ENCODE data around the gene HSPG2.
"Not testable (repeated sequence)": the region's sequence is repeated elsewhere in the genome, so short reads cannot be mapped to it uniquely, and the experiment has no call there.

Gene HSPG2

GRCh38 chr1:21793104-21793503 is 144.0 kb downstream of the HSPG2 start:
- H3K4me3 ChIP-seq (ENCODE audit: low read depth, low read length, poor library complexity, severe bottlenecking) = no peak overlapping the region
- no peaks in the 10 kb centered on the region for H3K79me2 ChIP-seq (ENCODE audit: insufficient read depth, low read length)
- H3K9ac ChIP-seq (ENCODE audit: low read length) = no peak overlapping the region
- no peaks in the 10 kb centered on the region for H4K20me1 ChIP-seq (ENCODE audit: insufficient read depth, low read length)
- H3K27me3 ChIP-seq (ENCODE audit: insufficient read depth, low read length) = no peaks in the 10 kb centered on the region; the same call in 1 of the 2 replicates
- H3K36me3 ChIP-seq (ENCODE audit: insufficient read depth, low read length) = no peaks in the 10 kb centered on the region
- peaks cover 7% of the 10 kb centered on the region for H3K9me3 ChIP-seq (ENCODE audit: low read length)
- no peak overlapping the region for H3K4me2 ChIP-seq (ENCODE audit: low read length)
- H2AFZ ChIP-seq (ENCODE audit: low read length) = no peak overlapping the region
- no peaks in the 10 kb centered on the region for H3K4me1 ChIP-seq (ENCODE audit: insufficient read depth, low read length, severe bottlenecking)
- TF ChIP-seq CTCF (IDR thresholded peaks at IDR 0.05; ENCODE audit: low read length) (no peak), EZH2 (IDR thresholded peaks at IDR 0.05; ENCODE audit: borderline replicate concordance, low read length) (no peak)
- H3F3A ChIP-seq (ENCODE audit: insufficient read depth, low read length) = no peaks in the 10 kb centered on the region
- no peaks in the 10 kb centered on the region for H3K9me2 ChIP-seq (ENCODE audit: low read depth, low read length)
- no peak overlapping the region for H3K27ac ChIP-seq (ENCODE audit: low read depth, low read length, poor library complexity, severe bottlenecking)

GRCh38 chr1:21786640-21787039 is 150.5 kb downstream of the HSPG2 start:
- H3K9me3 ChIP-seq (ENCODE audit: low read length) = no peaks in the 10 kb centered on the region
- H2AFZ ChIP-seq (ENCODE audit: low read length) = no peak overlapping the region
- H3K27ac ChIP-seq (ENCODE audit: low read depth, low read length, poor library complexity, severe bottlenecking) = no peak overlapping the region
- H3K4me3 ChIP-seq (ENCODE audit: low read depth, low read length, poor library complexity, severe bottlenecking) = no peak overlapping the region
- no peaks in the 10 kb centered on the region for H3K9me2 ChIP-seq (ENCODE audit: low read depth, low read length)
- H3K4me1 ChIP-seq (ENCODE audit: insufficient read depth, low read length, severe bottlenecking) = peaks cover 3% of the 10 kb centered on the region
- H3F3A ChIP-seq (ENCODE audit: insufficient read depth, low read length) = no peaks in the 10 kb centered on the region
- H3K36me3 ChIP-seq (ENCODE audit: insufficient read depth, low read length) = no peaks in the 10 kb centered on the region; the same call in 1 of the 2 replicates
- TF ChIP-seq CTCF (IDR thresholded peaks at IDR 0.05; ENCODE audit: low read length) (no peak), EZH2 (IDR thresholded peaks at IDR 0.05; ENCODE audit: borderline replicate concordance, low read length) (no peak)
- no peak overlapping the region for H3K4me2 ChIP-seq (ENCODE audit: low read length)
- no peak overlapping the region for H3K9ac ChIP-seq (ENCODE audit: low read length)
- no peaks in the 10 kb centered on the region for H4K20me1 ChIP-seq (ENCODE audit: insufficient read depth, low read length)
- no peaks in the 10 kb centered on the region for H3K27me3 ChIP-seq (ENCODE audit: insufficient read depth, low read length)
- peaks cover 8% of the 10 kb centered on the region for H3K79me2 ChIP-seq (ENCODE audit: insufficient read depth, low read length)

- peaks cover 17% of the 10 kb centered on the region for H3K79me2 ChIP-seq (ENCODE audit: insufficient read depth, low read length)
- H3K4me2 ChIP-seq (ENCODE audit: low read length); H4K20me1 ChIP-seq (ENCODE audit: insufficient read depth, low read length); H3K9me3 ChIP-seq (ENCODE audit: low read length); H3K27ac ChIP-seq (ENCODE audit: low read depth, low read length, poor library complexity, severe bottlenecking); H3K9ac ChIP-seq (ENCODE audit: low read length); H3K27me3 ChIP-seq (ENCODE audit: insufficient read depth, low read length); H3K4me3 ChIP-seq (ENCODE audit: low read depth, low read length, poor library complexity, severe bottlenecking); H2AFZ ChIP-seq (ENCODE audit: low read length); H3K9me2 ChIP-seq (ENCODE audit: low read depth, low read length); H3F3A ChIP-seq (ENCODE audit: insufficient read depth, low read length); H3K4me1 ChIP-seq (ENCODE audit: insufficient read depth, low read length, severe bottlenecking); H3K36me3 ChIP-seq (ENCODE audit: insufficient read depth, low read length): not testable (repeated sequence)
These were observed 151.3 kb downstream of the HSPG2 start for GRCh38 chr1:21785764-21786163.

All from OCI-LY1 (cell line).